NB4 (cell line): ENCODE data around the gene NNMT.

Experiments used
- CTCF ChIP-seq: IDR thresholded peaks from one replicate; pipeline ENCODE4 v1.5.1; 2012; ENCODE audit warnings: low read depth, low read length
- POLR2A ChIP-seq: IDR thresholded peaks from 2 replicates; pipeline ENCODE4 v1.6.1; 2011; ENCODE audit warnings: mild to moderate bottlenecking; ENCODE audit not compliant: insufficient read length; ENCODE audit errors: extremely low read depth

GRCh38 chr11:114256176-114256966 is 39.8 kb upstream of the NNMT start:
- no peak for TF ChIP-seq POLR2A
- no peak for TF ChIP-seq CTCF
